ENCODE results near the gene TMEM266. TPM values are rescaled to one million over a fixed set of nuclear protein-coding genes. Genes with fewer than 3 reads are reported as not detected.

The TMEM266 gene
- total RNA-seq, 1 donor from 2014 or later = 0.16 TPM

DNA sequence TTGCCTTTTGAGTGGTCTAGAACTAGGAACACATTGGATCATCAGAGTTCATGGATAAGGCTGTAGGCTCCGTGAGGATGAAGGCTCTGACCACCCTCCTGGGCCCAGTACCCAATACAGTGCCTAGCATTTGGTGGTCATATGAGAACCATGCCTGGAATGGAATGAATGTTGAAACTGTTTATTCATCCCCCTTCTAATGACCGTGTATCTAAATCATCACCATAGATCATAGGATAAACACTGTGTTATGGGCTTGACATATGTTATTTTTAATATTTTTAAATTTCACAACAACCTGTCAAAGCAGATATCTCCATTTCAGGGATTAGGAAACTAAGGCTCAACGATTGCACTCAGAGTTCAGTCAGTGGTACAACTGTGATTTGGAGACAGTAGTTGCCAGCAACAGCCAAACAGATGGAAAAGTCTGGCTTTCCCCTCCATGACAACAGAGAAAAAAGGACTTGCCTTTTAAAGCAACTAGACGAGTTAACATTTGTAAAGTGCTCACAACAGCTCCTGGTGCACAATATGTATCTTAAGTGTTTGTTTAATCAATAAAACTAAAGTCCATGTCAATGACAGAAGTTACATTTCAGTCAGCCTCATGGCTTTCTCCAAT lies 89.6 kb downstream of the TMEM266 start:
- ATAC-seq (ENCODE audit: low read depth) (no peak), DNase-seq (no peak)
- Mint-ChIP-seq H3K36me3 (ENCODE audit: low read depth) (no peaks in the 10 kb centered on the region), H3K27me3 (peaks cover 13% of the 10 kb centered on the region), H3K4me1 (peaks cover 18% of the 10 kb centered on the region), H3K9me3 (no peaks in the 10 kb centered on the region), H3K27ac (no peak overlapping the region), H3K4me3 (no peak overlapping the region)
- ChIA-PET POLR2A (no interaction called here), CTCF (interaction anchor here (1.0 to 4.1 kb wide), 7 partner anchors 9 to 339 kb away, joined by 3 to 37 read pairs (median 3); no protein-coding TSS in a partner anchor)
- intact Hi-C loops (cut with micrococcal nuclease) = no loop called here
- TF ChIP-seq, protein P1, sequence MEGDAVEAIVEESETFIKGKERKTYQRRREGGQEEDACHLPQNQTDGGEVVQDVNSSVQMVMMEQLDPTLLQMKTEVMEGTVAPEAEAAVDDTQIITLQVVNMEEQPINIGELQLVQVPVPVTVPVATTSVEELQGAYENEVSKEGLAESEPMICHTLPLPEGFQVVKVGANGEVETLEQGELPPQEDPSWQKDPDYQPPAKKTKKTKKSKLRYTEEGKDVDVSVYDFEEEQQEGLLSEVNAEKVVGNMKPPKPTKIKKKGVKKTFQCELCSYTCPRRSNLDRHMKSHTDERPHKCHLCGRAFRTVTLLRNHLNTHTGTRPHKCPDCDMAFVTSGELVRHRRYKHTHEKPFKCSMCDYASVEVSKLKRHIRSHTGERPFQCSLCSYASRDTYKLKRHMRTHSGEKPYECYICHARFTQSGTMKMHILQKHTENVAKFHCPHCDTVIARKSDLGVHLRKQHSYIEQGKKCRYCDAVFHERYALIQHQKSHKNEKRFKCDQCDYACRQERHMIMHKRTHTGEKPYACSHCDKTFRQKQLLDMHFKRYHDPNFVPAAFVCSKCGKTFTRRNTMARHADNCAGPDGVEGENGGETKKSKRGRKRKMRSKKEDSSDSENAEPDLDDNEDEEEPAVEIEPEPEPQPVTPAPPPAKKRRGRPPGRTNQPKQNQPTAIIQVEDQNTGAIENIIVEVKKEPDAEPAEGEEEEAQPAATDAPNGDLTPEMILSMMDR (IDR thresholded peaks at IDR 0.05) = no peak

DNA sequence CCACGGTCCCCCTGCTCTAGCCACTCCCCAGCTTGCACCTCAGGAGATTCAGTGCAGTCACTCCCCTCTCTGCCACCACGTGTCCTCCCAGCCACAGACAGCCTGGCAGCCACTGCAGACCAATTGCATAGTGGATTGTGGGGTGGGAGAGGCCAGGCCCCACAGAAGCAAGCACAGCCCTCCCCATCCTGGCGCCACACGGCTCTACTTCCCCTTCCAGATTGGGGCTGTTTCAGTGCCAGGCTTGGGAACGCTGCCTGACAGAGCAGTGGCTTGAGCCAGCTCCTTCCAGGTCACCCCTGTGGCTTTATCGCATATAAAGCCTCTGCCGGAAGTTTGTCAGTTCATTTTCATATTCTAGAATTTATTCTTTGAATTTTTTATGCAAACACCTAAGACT lies 90.7 kb downstream of the TMEM266 start:
- peaks cover 6% of the 10 kb centered on the region for H3K27me3 Mint-ChIP-seq
- H3K9me3 Mint-ChIP-seq = no peaks in the 10 kb centered on the region
- ChIA-PET POLR2A (no interaction called here), CTCF (interaction anchor here (1.0 to 4.1 kb wide), 5 partner anchors 8 to 218 kb away, joined by 3 to 37 read pairs (median 4); no protein-coding TSS in a partner anchor)
- DNase-seq = no peak
- intact Hi-C loops (cut with micrococcal nuclease) = loop anchor here (5.0 kb wide), 2 partner anchors 223 to 348 kb away; no protein-coding TSS in a partner anchor
- peak; percentile 19 for ATAC-seq (ENCODE audit: low read depth)
- H3K4me1 Mint-ChIP-seq = peaks cover 18% of the 10 kb centered on the region
- TF ChIP-seq, protein P1 (IDR thresholded peaks at IDR 0.05) = no peak
- H3K27ac Mint-ChIP-seq = peak overlapping the region; percentile 30
- no peak overlapping the region for H3K4me3 Mint-ChIP-seq
- H3K36me3 Mint-ChIP-seq (ENCODE audit: low read depth) = no peaks in the 10 kb centered on the region

DNA sequence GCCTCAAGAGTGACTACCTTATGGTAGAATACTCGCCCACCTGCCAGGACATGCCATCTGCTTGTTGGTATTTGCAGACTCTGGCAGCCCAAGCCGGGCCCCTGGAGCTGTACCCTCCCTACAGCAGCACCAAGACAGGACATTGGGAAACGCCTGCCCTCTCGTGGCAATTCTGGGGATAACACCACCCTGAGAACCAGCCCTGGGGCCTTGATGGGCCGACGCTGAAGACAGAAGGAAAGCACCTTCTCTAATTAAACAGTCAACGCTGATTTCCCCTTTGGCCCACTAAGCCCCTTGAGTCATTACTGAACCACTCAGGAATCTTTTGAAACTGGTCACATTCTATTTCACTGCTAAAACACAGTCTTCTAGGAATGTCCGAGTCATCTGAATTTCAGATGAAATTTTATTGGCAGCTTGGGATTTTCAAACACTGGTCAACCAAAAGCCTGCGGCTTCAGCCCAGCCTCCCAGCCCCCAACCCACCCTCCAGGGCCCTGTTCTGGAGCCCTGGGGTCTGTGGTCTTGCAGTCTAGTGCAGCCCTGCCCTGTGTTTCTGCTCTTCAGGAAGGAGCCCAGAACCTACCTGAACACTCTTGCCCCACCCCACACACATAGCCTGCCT lies 91.3 kb downstream of the TMEM266 start:
- DNase-seq = peak; percentile 75
- Mint-ChIP-seq H3K4me3 (no peak overlapping the region), H3K4me1 (peaks cover 18% of the 10 kb centered on the region), H3K36me3 (ENCODE audit: low read depth) (no peaks in the 10 kb centered on the region), H3K27ac (peak overlapping the region; percentile 41), H3K27me3 (peaks cover 6% of the 10 kb centered on the region), H3K9me3 (no peaks in the 10 kb centered on the region)
- ATAC-seq (ENCODE audit: low read depth) = peak; percentile 95
- TF ChIP-seq, protein P1 (IDR thresholded peaks at IDR 0.05) = peak; percentile 41
- intact Hi-C loops (cut with micrococcal nuclease) = loop anchor here (1.0 to 5.0 kb wide), 4 partner anchors 94 to 423 kb away; no protein-coding TSS in a partner anchor
- CTCF ChIA-PET = interaction anchor here (0.6 to 4.1 kb wide), 4 partner anchors 12 to 404 kb away, joined by 3 to 37 read pairs (median 4); no protein-coding TSS in a partner anchor
- POLR2A ChIA-PET = no interaction called here

DNA sequence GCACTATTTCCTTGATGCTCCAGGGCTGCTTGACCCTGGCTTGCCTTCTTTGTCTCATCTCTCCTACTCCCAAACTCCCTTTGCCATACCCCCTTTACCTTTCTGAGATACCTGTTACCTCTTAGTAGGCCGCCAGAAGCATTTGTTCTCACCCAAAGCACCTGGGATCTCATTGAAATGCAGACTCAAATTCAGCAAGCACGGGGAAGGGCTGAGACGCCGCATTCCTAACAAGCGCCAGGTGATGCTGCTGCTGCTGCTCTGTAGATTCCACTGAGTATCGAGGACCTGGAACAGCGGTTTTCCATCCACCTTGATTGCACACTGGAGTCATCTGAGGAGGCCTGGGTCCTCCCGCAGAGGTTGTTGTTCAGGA lies 91.8 kb downstream of the TMEM266 start:
- DNase-seq (no peak), ATAC-seq (ENCODE audit: low read depth) (no peak)
- intact Hi-C loops (cut with micrococcal nuclease) = loop anchor here (1.0 to 5.0 kb wide), 4 partner anchors 94 to 423 kb away; no protein-coding TSS in a partner anchor
- Mint-ChIP-seq H3K27me3 (peaks cover 5% of the 10 kb centered on the region), H3K27ac (peak overlapping the region; percentile 41), H3K9me3 (no peaks in the 10 kb centered on the region), H3K36me3 (ENCODE audit: low read depth) (no peaks in the 10 kb centered on the region), H3K4me1 (peaks cover 18% of the 10 kb centered on the region), H3K4me3 (no peak overlapping the region)
- TF ChIP-seq, protein P1 (IDR thresholded peaks at IDR 0.05) = no peak
- POLR2A ChIA-PET = no interaction called here
- CTCF ChIA-PET = interaction anchor here (0.6 to 4.1 kb wide), 4 partner anchors 12 to 405 kb away, joined by 3 to 37 read pairs (median 4); no protein-coding TSS in a partner anchor

DNA sequence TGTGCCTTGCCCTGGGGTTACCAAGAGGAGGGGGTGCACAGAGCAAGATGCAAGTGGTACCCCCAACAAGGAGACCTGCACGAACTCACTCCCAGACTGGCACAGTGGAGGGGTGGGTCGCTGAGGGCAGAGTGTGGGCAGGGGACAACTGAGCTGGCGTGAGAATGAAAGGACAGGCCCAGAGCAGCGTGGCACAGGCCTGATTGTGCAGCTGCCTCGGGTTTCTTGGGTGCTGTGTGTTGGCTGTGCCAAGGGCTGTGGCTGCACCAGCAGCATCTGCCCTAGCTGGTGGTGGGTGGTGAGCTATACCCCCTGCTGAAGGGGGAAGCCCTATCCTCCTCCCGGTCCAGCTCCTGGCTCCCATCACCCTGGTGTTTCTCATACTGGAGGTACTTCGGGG lies 92.4 kb downstream of the TMEM266 start:
- ChIA-PET CTCF (interaction anchor here (1.0 kb wide), 1 partner anchor 13 kb away, joined by 3 read pairs; no protein-coding TSS in a partner anchor), POLR2A (no interaction called here)
- Mint-ChIP-seq H3K4me1 (peaks cover 18% of the 10 kb centered on the region), H3K27ac (no peak overlapping the region), H3K4me3 (no peak overlapping the region), H3K9me3 (no peaks in the 10 kb centered on the region), H3K36me3 (ENCODE audit: low read depth) (no peaks in the 10 kb centered on the region), H3K27me3 (peaks cover 2% of the 10 kb centered on the region)
- TF ChIP-seq, protein P1 (IDR thresholded peaks at IDR 0.05) = no peak
- ATAC-seq (ENCODE audit: low read depth) = no peak
- DNase-seq = no peak
- intact Hi-C loops (cut with micrococcal nuclease) = loop anchor here (5.0 kb wide), 2 partner anchors 225 to 350 kb away; no protein-coding TSS in a partner anchor

All from activated B cell treated with CpG ODN at 0.5 μM for 24 hours (primary cell).